ENCODE results near the gene SCD5.

The SCD5 gene

GRCh38 chr4:82797405-82798111, 1.0 kb downstream of the SCD5 start:
- in situ Hi-C loops (cut with HindIII; ENCODE audit: low sequenced_read_pairs) = no loop called here

- in situ Hi-C loops (cut with HindIII; ENCODE audit: low sequenced_read_pairs) = no loop called here
These were observed 1.6 kb downstream of the SCD5 start for GRCh38 chr4:82797040-82797404.

GRCh38 chr4:82792912-82793649, 5.5 kb downstream of the SCD5 start:
- in situ Hi-C loops (cut with HindIII; ENCODE audit: low sequenced_read_pairs) = no loop called here

GRCh38 chr4:82791179-82791578, 7.4 kb downstream of the SCD5 start:
- in situ Hi-C loops (cut with HindIII; ENCODE audit: low sequenced_read_pairs) = no loop called here

- in situ Hi-C loops (cut with HindIII; ENCODE audit: low sequenced_read_pairs) = no loop called here
These were observed 8.4 kb downstream of the SCD5 start for GRCh38 chr4:82790060-82790660.

GRCh38 chr4:82789025-82789776, 9.4 kb downstream of the SCD5 start:
- in situ Hi-C loops (cut with HindIII; ENCODE audit: low sequenced_read_pairs) = no loop called here

GRCh38 chr4:82787342-82787741, 11.3 kb downstream of the SCD5 start:
- in situ Hi-C loops (cut with HindIII; ENCODE audit: low sequenced_read_pairs) = no loop called here

- in situ Hi-C loops (cut with HindIII; ENCODE audit: low sequenced_read_pairs) = no loop called here
These were observed 11.8 kb downstream of the SCD5 start for GRCh38 chr4:82786828-82787227.

- in situ Hi-C loops (cut with HindIII; ENCODE audit: low sequenced_read_pairs) = no loop called here
These were observed 12.8 kb downstream of the SCD5 start for GRCh38 chr4:82785611-82786400.

GRCh38 chr4:82784681-82785610, 13.7 kb downstream of the SCD5 start:
- in situ Hi-C loops (cut with HindIII; ENCODE audit: low sequenced_read_pairs) = no loop called here

- in situ Hi-C loops (cut with HindIII; ENCODE audit: low sequenced_read_pairs) = no loop called here
These were observed 15.8 kb downstream of the SCD5 start for GRCh38 chr4:82782626-82783345.

GRCh38 chr4:82780752-82781231, 17.8 kb downstream of the SCD5 start:
- in situ Hi-C loops (cut with HindIII; ENCODE audit: low sequenced_read_pairs) = no loop called here

GRCh38 chr4:82780170-82780751, 18.3 kb downstream of the SCD5 start:
- in situ Hi-C loops (cut with HindIII; ENCODE audit: low sequenced_read_pairs) = no loop called here

GRCh38 chr4:82779032-82779431, 19.6 kb downstream of the SCD5 start:
- in situ Hi-C loops (cut with HindIII; ENCODE audit: low sequenced_read_pairs) = no loop called here

GRCh38 chr4:82777857-82778525, 20.6 kb downstream of the SCD5 start:
- in situ Hi-C loops (cut with HindIII; ENCODE audit: low sequenced_read_pairs) = no loop called here

GRCh38 chr4:82776925-82777542, 21.6 kb downstream of the SCD5 start:
- in situ Hi-C loops (cut with HindIII; ENCODE audit: low sequenced_read_pairs) = no loop called here

GRCh38 chr4:82775243-82775642, 23.4 kb downstream of the SCD5 start:
- in situ Hi-C loops (cut with HindIII; ENCODE audit: low sequenced_read_pairs) = no loop called here
